Activated naive CD4-positive, alpha-beta T cell treated with Interleukin-2 at 50 U/mL for 16 hours (primary cell): ENCODE data around the gene SYT8.

ENCODE experiments used
- DNase-seq: peaks from one replicate; pipeline ENCODE4 v3.0.0-alpha.2; 2020

Gene SYT8

DNA sequence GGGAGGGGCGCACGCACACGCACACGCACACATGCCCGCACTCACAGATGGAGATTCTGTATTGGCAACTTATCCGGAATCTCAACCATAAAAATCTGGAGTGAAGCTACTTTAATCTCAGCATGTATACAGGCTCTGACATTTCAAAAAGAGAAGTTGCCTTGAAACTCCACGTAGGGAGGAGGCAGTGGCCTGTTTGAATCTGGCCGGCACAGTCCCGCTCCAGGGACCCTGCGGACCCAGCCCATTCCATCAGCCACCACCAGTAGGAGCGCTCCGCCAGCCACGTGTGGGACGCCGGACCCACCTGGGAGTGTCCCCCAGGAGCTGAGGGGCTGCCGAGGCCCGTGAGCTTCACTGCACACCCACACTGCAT, 1.9 kb upstream of the SYT8 start:
- no peak for DNase-seq

DNA sequence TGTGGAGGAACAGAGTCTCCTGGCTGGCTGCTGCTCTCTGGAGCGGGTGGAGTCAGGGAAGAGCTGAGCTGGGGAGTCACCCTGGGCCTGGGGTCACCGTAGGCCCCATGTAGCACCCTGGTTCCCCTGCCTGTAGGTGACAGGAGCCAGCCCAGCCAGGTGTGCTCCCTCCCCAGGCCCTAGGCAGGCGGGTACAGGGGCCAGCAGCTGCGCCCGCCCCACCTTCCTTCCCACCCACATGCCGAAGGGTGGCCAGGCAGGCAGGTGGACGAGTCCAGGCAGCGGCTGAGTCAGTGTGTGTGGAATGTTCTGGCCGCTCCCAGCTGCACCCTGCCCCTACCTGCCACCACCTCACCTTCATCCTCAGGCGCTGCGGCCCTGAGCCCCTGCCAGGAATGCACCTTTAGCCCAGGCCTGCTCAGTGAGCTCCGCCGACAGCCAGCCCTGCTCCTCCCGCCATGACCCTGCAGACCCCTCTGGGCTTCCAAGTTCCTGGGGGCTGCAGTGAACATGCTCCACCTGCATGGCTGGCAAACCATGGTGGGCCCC, 654 bp upstream of the SYT8 start:
- DNase-seq, result no peak

DNA sequence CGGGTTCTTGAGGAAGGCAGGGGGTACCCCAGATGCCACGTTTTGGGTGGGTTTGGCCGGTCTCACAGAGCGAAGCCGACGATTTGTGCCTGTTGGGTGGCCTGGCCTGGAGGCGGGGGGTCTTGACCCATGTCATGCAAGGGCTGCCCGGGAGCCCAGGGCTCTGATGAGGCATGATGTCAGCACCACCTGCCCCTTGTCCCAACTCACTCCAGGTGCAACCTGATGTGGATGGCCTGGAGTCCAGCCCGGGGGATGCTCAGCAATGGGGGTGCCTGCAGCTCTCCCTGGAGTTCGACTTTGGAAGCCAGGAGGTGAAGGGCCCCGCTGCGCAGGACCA, 851 bp downstream of the SYT8 start:
- no peak for DNase-seq

DNA sequence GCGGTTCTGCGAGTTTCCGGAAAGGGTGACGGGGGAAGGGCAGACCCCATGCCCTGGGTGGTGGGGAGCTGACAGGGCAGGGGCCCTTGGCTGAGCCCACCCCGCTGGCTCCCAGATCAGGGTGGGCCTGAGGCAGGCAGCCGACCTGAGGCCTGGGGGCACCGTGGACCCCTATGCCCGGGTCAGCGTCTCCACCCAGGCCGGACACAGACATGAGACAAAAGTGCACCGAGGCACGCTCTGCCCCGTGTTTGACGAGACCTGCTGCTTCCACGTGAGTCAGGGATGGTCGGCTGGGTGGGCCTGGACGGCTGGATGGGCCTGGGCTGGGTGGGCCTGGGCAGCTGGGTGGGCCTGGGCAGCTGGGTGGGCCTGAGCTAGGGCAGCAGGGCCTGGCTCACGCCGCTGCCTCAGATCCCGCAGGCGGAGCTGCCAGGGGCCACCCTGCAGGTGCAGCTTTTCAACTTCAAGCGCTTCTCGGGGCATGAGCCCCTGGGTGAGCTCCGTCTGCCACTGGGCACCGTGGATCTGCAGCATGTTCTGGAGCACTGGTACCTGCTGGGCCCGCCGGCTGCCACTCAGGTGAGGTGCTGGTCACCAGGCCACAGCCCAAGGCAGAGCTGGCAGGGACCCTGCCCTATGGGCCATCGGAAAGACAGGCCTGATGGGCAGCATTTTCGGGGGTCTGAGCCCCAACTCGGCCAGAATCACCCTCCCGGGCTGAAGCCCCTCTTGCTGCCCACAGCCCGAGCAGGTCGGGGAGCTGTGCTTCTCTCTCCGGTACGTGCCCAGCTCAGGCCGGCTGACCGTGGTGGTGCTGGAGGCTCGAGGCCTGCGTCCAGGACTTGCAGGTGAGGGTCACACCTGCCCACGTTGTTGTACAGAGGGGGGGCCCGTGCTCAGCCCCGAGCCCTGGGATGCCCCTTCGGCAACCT, 1.5 kb downstream of the SYT8 start:
- DNase-seq, result no peak

DNA sequence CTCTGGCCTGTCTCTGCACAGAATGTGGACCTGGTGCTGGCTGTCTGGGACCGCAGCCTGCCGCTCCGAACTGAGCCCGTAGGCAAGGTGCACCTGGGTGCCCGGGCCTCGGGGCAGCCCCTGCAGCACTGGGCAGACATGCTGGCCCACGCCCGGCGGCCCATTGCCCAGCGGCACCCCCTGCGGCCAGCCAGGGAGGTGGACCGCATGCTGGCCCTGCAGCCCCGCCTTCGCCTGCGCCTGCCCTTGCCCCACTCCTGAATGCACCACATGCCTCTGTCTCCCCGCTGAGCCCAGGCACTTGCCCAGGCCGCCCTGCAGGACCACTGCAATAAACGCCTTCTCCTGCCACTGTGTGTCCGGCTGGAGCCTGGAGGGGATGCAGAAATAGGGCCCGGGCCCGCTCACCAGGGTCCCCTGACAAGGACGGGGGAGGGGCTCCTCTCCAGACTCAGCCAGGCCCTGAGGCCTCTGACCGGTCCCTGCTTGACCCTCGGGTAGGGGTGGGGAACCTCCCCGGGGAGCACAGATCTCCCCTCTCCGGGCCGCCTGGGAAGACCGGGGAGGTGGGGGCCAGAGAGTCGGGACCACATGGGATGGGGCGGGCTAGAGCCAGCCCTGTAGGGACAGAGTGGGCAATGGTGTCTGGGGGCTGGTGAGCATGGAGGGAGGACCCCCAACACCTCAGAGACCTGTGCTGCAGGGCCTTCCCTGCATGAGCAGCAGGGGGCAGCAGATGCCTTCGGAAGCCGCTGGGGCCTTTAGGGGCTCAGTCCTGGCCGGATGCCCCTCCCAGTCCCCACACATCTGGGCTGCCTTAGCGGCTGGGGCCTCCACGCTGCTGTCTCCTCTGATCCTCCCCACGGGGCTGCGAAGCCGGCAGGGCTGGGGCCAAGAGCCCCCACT, 2.6 kb downstream of the SYT8 start:
- DNase-seq, result peak; percentile 81

DNA sequence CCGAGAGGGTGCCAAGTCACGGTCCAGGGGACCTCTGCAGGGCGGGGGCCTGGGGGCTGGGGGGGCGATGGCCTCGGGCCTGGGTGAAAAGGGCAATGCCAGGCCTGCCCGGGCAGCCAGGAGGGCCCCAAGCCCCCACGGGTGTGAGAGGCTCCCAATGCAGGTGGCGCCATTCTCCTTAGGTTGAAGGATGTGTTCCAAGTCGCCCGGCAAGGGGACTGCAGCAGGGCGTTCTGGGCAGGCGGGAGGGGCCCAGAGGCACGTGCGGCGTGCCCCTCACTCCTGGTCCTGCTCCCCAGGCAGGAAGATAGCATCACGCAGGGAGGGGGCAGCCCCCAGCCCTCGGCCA, 3.3 kb downstream of the SYT8 start:
- DNase-seq, result no peak

DNA sequence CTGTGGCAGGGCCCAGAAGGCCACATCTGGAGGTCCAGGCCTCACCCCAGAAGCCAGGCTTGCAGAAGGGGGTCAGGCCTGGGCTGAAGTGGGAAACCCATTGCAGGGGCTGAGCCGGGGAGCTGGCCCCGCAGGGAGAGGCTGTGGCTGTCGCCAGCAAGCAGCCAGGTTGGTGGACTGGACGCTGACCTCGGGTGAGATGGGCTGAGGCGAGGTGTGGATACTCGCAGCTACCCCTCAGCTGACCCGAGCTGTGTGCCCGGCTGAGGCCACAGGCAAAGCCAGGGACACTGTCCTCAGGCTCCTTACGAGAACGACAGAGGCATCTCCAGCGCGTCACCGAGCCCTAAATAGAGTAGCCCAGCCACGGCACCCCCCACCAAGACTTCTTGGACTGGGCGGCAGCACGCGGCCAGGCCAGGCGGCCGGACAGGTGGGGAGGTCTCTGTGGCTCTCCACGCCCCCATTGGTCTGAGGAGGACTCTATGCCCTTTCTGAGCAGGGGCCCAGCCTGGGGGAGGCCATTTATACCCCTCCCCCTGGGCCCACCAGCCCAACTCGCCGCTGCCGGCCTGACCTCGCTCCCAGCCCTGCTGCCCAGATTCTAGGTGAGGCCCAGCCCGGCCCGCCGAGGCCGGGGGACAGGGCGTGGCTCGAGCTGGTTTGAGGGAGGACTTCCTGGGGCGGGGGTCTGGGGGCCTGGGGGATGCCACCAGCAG, 3.8 kb downstream of the SYT8 start, which contains the start of gene TNNI2:
Gene TNNI2, plus strand, starts transcription at position 556 of the 719 bp plus-strand sequence. CDS start 716 bp downstream, outside the sequence.
- no peak for DNase-seq

DNA sequence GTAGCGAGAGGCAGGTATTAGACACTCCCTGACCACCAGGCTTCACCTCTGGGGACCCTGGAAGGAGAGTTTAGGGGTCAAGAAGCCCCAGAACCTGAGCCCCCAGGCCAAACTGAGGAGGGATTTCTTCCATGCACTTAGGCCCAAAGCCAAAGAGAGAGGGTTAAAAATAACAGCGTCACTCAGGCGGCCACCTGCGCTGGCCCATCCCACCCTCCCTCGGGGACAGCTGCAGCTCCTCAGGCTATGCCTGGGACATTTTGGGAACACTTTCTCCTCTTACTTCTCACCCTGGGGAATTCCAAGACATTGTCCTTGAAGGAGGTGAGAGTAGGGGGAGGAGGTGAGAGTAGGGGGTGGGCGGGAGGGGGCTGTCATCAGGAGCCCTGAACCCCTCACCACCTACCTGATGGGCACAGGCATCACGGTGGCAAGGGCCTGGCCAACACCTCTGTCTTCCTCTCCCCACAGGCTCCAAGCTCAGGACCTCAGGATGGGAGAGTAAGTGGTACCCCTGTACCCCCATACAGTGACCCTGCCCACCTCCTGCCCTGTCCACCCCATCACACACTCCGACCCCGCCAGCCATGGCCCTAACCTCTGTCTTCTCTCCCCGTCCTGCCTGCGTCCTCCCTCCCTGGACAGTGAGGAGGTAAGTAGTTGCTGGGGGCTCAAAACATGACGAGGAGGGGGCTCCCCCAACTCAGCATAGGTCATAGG, 4.6 kb downstream of the SYT8 start:
- DNase-seq, result no peak

DNA sequence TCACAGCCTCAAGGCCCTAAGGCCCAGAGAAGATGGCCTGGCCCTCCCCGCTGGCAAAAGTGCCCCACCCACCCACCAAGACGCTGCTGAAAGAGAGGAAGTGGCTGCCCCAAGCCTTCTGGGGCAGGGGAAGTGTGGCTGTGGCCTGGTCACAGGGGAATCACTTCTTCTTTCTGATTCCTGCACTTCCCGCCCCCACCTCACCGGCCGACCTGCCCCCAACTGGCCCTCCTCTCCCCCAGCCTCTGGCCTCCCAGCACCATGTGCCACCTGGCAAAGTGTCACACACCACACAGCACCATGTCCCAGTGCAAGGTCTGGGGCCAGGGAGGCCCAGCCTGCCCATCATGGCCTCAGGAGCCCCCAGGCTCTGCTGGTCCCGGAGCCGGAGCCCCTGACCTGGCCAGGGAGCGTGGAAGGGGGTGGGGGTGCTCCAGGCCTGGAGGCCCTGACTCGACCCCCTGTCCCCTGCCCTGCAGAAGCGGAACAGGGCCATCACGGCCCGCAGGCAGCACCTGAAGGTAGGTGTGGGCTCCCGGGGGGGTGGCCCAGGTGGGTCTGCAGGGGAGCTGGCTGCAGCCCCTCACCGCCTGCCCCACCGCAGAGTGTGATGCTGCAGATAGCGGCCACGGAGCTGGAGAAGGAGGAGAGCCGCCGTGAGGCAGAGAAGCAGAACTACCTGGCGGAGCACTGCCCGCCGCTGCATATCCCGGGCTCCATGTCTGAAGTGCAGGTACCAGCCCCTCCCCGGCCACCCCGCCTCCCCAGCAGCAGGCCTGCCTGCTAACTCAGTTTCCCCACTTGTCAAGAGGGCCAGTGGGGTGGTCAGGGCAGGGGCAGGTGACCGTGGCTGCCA, 5.4 kb downstream of the SYT8 start:
- no peak for DNase-seq

DNA sequence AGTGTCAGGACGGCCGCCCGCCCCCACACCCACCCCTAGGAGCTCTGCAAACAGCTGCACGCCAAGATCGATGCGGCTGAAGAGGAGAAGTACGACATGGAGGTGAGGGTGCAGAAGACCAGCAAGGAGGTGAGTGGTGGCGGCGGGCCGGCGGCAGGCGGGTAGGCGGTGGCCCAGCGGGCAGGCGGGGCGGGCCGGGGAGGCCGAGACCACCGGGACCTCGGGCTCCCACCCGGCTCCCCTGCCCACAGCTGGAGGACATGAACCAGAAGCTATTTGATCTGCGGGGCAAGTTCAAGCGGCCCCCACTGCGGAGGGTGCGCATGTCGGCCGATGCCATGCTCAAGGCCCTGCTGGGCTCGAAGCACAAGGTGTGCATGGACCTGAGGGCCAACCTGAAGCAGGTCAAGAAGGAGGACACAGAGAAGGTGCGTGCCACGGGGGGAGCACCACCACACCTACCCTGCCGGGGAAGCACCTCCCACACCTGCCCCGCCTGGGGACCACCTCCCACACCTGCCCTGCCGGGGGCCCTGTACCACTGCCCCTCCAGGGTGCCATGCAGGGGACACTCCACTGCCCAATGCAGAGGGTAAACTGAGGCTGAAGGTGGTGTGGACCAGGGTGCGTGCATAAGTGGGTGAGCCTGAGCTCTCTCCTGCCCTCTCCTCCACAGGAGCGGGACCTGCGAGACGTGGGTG, 6.1 kb downstream of the SYT8 start:
- DNase-seq, result no peak

DNA sequence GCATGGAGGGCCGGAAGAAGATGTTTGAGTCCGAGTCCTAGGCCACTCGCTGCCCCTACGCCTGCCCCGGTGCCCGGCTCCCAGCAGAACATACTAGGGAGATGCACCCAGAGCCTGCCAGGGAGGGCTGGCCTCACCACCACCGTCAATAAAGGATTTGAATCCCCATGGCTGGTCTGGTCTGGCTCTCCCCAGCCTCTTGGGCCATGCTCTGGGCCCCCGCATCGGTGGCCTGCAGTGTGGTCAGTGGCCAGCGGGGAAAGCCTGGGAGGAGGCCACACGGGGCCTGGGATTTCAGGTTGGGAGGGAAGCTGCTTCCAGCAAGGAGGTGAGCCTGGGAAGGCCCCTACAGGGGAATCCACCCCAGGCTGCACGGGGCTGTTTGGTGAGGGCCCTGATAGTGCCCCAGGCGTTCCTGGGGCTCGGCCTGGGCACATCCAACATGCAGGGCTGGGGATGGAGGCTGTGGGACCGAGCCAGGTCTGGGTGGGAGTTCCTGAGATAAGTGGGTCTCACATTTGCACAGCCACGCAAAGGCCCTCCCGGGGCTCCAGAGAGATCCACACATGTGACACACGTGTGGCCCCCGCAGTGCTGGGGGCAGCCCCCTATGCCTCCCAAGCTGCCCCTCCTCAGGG, 6.8 kb downstream of the SYT8 start:
- DNase-seq, result no peak

DNA sequence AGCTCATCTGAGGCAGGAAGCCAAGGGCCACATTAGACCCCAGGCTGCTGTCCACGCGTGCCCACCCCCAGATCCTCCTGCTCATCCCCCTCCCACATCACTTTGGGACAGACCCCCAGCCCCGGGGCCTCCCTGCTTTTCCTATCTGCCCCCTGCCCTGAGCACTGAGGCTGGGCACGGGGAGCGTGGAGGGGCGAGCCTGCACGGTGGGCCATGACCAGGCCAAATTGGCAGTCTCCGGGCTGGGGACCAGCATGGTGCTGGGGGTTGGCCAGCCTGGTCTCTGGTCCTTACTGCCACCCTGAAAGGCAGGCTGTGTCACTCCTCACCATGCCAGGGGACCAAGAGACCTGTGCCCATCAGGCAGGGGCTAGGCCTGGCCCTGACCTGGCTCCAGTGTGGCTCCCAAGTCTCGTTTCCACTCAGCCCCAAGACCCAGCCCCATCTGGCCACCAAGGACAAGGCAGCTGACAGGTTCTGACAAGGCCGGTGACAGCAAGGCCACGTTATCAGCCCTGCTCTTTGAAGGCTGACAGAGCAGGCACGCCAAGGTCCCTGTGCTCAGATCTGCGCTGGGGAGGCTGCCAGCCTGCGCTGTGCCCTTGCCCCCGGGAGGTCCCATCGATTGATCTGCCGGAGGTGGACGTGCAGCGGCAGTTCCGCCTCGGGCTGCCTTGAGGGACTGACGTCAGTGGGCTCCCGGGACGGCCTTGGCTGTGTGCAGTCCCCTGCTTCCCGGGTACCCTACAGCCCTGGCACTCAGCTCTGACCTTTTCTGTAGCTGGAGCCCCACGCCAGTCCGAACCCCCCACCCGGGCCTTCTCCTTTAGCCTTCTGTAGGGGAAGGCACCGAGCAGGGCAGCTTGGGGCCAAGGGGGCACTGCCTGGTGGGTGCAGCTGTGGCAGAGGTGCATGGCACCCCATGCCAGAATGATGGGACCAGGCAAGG, 7.6 kb downstream of the SYT8 start:
- no peak for DNase-seq

DNA sequence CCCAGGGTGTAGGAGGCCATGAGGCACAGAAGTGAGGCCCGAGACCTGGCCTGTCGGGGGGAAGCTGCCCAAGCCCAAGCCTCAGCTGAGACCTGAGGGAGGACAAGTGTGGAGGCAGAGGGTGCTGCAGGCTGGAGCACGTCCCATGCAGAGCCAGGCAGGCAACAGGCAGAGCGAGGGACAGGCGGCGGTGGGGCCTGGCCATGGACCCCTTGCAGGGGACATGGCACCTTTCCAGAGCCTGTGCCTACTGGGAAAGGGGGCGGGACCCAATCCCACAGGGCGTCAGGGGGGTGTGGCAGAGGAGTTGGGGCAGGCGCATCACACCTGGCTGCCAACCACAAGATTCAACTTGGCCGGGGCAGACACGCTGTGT, 8.3 kb downstream of the SYT8 start:
- DNase-seq, result no peak

DNA sequence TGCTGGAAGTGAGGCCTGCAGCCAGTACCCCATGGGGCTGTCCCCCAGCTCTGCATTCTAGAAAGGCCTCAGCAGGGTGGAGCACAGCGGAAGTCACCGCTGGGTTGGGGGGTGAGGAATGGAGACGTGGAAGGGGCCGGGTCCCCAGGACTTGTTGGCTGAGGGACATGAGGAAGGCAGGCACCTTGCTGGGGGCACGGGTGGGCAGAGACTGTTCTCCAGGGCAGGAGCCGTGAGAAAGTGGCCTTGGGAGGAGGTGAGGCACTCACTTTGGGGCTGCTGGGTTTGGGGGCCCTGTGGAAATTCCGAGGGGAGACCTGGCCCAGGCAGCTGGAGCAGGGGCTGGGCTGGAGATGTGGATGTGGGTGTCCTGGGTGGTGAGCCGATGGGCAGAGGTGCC, 9.0 kb downstream of the SYT8 start:
- DNase-seq, result no peak

DNA sequence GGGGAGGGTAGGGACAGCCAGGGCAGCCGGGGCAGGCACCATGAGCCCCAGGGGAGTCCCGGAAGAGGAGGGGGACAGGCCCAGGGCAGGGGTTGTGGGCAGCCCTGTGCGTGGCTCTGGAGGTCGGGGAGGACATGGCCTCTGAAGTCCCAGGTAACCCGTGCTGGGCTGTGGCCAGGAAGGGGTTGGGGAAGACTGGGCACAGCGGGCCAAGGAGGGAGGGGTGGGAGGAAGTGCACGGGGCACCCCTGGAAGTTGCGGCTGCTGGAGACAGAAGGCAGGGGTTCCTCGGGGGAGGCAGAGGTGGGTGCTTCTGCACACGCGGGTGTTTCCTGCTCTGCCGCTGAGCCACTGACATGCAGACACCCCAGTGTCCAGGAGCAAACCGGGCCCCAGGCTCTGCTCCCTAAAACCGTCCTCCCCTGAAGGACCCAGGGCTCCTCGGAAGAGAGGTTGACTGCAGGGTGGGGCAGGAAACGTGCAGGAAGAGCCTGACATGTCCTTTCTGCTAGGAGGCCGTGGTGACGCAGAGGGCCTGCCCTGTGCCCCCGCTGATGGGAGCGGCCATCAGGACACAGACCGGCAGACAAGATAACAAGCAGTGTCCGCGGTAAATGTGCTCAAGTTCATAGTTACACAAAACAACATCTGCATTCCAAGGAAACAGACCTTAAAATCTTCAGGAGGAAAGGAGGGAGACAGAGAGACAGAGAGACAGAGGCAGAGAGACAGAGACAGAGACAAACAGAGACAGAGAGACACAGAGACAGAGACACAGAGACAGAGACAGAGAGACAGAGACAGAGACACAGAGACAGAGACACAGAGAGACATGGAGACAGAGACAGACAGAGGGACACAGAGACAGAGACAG, 9.7 kb downstream of the SYT8 start:
- DNase-seq, result peak; percentile 48

DNA sequence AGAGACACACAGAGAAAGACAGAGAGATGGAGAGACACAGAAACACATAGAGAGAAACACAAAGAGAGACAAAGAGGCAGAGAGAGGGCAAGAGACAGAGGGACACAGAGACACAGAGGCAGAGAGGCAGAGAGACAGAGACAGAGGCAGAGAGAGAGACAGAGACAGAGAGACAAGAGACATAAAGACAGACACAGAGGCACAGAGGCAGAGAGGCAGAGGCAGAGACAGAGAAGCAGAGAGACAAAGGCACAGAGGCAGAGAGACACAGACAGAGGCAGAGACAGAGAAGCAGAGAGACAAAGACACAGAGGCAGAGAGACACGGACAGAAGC, 10.3 kb downstream of the SYT8 start:
- DNase-seq, result no peak

DNA sequence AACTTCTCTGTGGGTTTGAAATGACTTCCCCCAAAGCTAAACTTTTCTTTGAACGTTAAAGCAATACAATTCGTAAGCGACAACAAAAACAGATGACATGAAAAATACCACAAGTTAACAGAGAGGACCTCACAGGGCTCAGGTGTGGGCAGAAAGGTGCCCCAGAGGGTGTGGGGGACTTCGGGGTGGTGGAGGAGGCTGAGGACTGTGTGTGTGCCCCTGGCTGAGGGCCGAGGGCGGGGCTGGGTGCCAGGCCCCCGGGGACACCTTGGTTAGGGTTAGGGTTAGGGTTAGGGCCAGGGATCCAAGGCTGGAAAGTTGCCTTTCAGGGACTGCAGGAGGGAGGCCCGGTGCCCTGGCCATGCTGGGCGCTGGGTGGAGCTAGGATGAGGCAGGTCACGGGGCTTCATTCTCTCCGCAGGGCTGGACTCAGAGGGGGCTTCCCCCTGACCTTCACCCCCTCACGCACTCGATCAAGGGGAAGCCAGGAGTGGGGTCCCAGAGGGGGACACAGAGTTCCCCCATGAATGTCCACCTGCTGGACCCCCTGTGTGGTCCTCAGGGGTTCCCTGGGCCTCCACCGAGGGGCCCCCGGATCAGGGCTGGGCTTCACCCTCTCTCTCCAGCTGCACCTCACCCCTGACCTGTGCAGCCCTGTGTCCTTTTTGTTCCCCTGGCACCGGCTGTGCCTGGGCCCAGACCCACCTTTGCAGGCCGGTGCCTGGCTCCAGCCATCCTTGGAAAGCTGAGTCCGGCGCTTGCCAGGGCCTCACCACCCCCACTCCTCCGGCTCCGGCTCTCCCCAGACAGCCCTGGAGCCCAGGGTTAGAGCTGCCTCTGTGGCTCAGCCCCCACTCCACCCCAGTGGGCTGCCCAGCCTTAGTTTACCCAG, 11.0 kb downstream of the SYT8 start:
- no peak for DNase-seq
